GM12878 (cell line): ENCODE results near the gene GRAMD2B. TPM values are rescaled to one million over a fixed set of nuclear protein-coding genes. Genes with fewer than 3 reads are reported as not detected.

ENCODE experiments used
- ATAC-seq: fragments of 200-7000 bp; cut with Tn5 transposase; 3 replicates; pipeline ENCODE4 v1.9.1; 2020; ENCODE audit warnings: mild to moderate bottlenecking, moderate library complexity
- BruUV-seq: library from RNA; stranded (reverse); fragments of 400-500 nt; replicated peaks from 2 replicates; lab custom pipeline; 2021; lab: Mats Ljungman, UMichigan
- CTCF ChIA-PET: fragments of 300-600 bp; sonication (Branson Sonifier 250); formaldehyde crosslinking; extraction: SDS; loops from one replicate; lab custom pipeline; 2021; ENCODE audit warnings: inconsistent platforms; lab: Yijun Ruan, JAX
- POLR2A ChIA-PET: fragments of 350-600 bp; formaldehyde crosslinking; extraction: SDS; loops from one replicate; lab custom pipeline; 2021; ENCODE audit warnings: inconsistent platforms; lab: Charles Lee
- RAD21 ChIA-PET: fragments of 300-600 bp; sonication (Branson Sonifier 250); formaldehyde crosslinking; loops from one replicate; lab custom pipeline; 2023; ENCODE audit warnings: antibody characterized with exemption; ENCODE audit not compliant: unreplicated experiment; lab: Charles Lee
- SMC1A ChIA-PET: fragments of 300-600 bp; sonication (Branson Sonifier 250); formaldehyde crosslinking; loops from one replicate; lab custom pipeline; 2023; ENCODE audit not compliant: unreplicated experiment, uncharacterized antibody; lab: Charles Lee
- DNase-seq: peaks from one replicate; pipeline ENCODE4 v3.0.0-alpha.2; 2011; ENCODE audit warnings: low read depth, low spot score
- FAIRE-seq: peaks from 3 replicates; lab custom pipeline; 2011; peaks lifted over from hg19 to GRCh38; lab: Jason Lieb, UNC
- H2AFZ ChIP-seq: 2 replicates; pipeline ENCODE4 v1.6.0; 2011; ENCODE audit warnings: low read depth, low read length, control low read depth; ENCODE audit not compliant: control insufficient read depth
- H3K27ac ChIP-seq: 2 replicates; pipeline ENCODE4 v1.5.1; 2011; ENCODE audit warnings: control low read depth; ENCODE audit not compliant: control insufficient read depth, insufficient read depth
- H3K27me3 ChIP-seq, 2 experiments: replicated peaks in 1 of 2; 2 replicates each; pipeline versions ENCODE4 v1.6.0 to v1.6.1; 2011; ENCODE audit warnings: low read length in 1 of 2; ENCODE audit not compliant: control insufficient read depth in 2 of 2, insufficient read depth in 2 of 2
- H3K36me3 ChIP-seq, 2 experiments: 2 replicates each; pipeline ENCODE4 v1.5.1; 2011; ENCODE audit warnings: low read length in 1 of 2; ENCODE audit not compliant: control insufficient read depth in 2 of 2, insufficient read depth in 2 of 2
- H3K4me1 ChIP-seq: 2 replicates; pipeline ENCODE4 v1.6.1; 2011; ENCODE audit warnings: mild to moderate bottlenecking, low read length, moderate library complexity, mixed read lengths; ENCODE audit not compliant: control insufficient read depth, insufficient read depth
- H3K4me2 ChIP-seq: 2 replicates; pipeline ENCODE4 v1.6.0; 2011; ENCODE audit warnings: control low read depth; ENCODE audit not compliant: control insufficient read depth, insufficient read depth
- H3K4me3 ChIP-seq: fragments of 200-600 bp; sonication (generic); 2 replicates; pipeline ENCODE4 v1.5.1; 2016
- H3K79me2 ChIP-seq: 2 replicates; pipeline ENCODE4 v1.6.0; 2011; ENCODE audit warnings: low read length; ENCODE audit not compliant: control insufficient read depth, insufficient read depth
- H3K9ac ChIP-seq: 2 replicates; pipeline ENCODE4 v1.8.0; 2011; ENCODE audit warnings: low read length, control low read depth, mixed read lengths; ENCODE audit not compliant: control insufficient read depth, insufficient read depth
- H3K9me3 ChIP-seq: replicated peaks from 3 replicates; pipeline ENCODE4 v1.5.1; 2011; ENCODE audit warnings: mild to moderate bottlenecking, low read length; ENCODE audit not compliant: control insufficient read depth, insufficient read depth
- H4K20me1 ChIP-seq: 2 replicates; pipeline ENCODE4 v1.6.0; 2011; ENCODE audit not compliant: control insufficient read depth, insufficient read depth
- BCL11A ChIP-seq: IDR thresholded peaks from 2 replicates; pipeline ENCODE4 v1.6.1; 2011; ENCODE audit warnings: low read depth, low read length
- SREBF2 ChIP-seq: IDR thresholded peaks from 2 replicates; pipeline ENCODE4 v1.6.1; 2012; ENCODE audit warnings: mild to moderate bottlenecking, low read length
- ZNF274 ChIP-seq: IDR thresholded peaks from one replicate; pipeline ENCODE4 v1.8.0; 2011; ENCODE audit not compliant: insufficient read length, insufficient read depth
- WGBS: methylation state at CpG from one replicate; pipeline ENCODE4 v1.1.6; 2016; ENCODE audit warnings: low lambda C conversion rate; ENCODE audit not compliant: insufficient replicate concordance, insufficient coverage; ENCODE audit errors: missing lambda C conversion rate; 5-methylcytosine and 5-hydroxymethylcytosine counted together
- in situ Hi-C: fragments of 300-500 bp; cut with MboI; formaldehyde crosslinking; loops from 9 replicates; pipeline ENCODE4 v1.14.3; 2018; ENCODE audit warnings: mixed read lengths
- intact Hi-C: fragments of 100-400 bp; cut with micrococcal nuclease; formaldehyde crosslinking; loops from one replicate; pipeline ENCODE4 v1.14.2; 2022; ENCODE audit not compliant: unreplicated experiment
- polyA plus RNA-seq, 11 experiments: library from polyadenylated mRNA; depleted of rRNA in 4 of 11; unstranded in 6 of 11; stranded (reverse) in 5 of 11; fragments of >200 nt; fragmentation: Nextera tagmentation in 4 of 11; fragmentation: Illumina TruSeq in 1 of 11; extraction: Ambion mirVana in 4 of 11; extraction: Trizol in 1 of 11; gene quantifications; 1 replicate in 1 of 11; 2 replicates in 10 of 11; pipeline versions ENCODE4 v1.2.1 to v1.2.3, GENCODE V29; 2011 to 2016; ENCODE audit warnings: inconsistent platforms in 2 of 11, missing spikeins in 2 of 11, low read depth in 1 of 11
- total RNA-seq, 4 experiments: library from RNA; depleted of rRNA in 3 of 4; stranded (reverse); fragments of >200 nt in 3 of 4; fragmentation: Illumina TruSeq in 1 of 4; extraction: Trizol in 1 of 4; gene quantifications; 2 replicates each; pipeline versions ENCODE4 v1.2.1 to v1.2.3, GENCODE V29; 2013 to 2021
- TF ChIP-seq, protein P1 (sequence below): fragments of 150-350 bp; IDR thresholded peaks from 2 replicates; pipeline ENCODE4 v1.6.1; 2016; ENCODE audit warnings: low read depth, low read length
- TF ChIP-seq, protein P2 (sequence below): fragments of 450-650 bp; formaldehyde crosslinking; IDR thresholded peaks from 2 replicates; pipeline ENCODE4 v1.4.0; 2022; ENCODE audit warnings: mild to moderate bottlenecking, moderate library complexity

Gene GRAMD2B
- total and polyA plus RNA-seq, 10 of the 15 experiments (the other 5 are each of a cell fraction or from before 2014, with no cell fraction given), result 1.9 to 21.5 (median 8.4) TPM

- H3K4me1 ChIP-seq, result no peaks in the 10 kb centered on the region
- 53% methylated on average over 3 of the region's 3 CpGs for WGBS
- TF ChIP-seq ZNF274 (no peak), SREBF2 (no peak), BCL11A (no peak)
- TF ChIP-seq, protein P1, sequence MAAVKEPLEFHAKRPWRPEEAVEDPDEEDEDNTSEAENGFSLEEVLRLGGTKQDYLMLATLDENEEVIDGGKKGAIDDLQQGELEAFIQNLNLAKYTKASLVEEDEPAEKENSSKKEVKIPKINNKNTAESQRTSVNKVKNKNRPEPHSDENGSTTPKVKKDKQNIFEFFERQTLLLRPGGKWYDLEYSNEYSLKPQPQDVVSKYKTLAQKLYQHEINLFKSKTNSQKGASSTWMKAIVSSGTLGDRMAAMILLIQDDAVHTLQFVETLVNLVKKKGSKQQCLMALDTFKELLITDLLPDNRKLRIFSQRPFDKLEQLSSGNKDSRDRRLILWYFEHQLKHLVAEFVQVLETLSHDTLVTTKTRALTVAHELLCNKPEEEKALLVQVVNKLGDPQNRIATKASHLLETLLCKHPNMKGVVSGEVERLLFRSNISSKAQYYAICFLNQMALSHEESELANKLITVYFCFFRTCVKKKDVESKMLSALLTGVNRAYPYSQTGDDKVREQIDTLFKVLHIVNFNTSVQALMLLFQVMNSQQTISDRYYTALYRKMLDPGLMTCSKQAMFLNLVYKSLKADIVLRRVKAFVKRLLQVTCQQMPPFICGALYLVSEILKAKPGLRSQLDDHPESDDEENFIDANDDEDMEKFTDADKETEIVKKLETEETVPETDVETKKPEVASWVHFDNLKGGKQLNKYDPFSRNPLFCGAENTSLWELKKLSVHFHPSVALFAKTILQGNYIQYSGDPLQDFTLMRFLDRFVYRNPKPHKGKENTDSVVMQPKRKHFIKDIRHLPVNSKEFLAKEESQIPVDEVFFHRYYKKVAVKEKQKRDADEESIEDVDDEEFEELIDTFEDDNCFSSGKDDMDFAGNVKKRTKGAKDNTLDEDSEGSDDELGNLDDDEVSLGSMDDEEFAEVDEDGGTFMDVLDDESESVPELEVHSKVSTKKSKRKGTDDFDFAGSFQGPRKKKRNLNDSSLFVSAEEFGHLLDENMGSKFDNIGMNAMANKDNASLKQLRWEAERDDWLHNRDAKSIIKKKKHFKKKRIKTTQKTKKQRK, result no peak
- TF ChIP-seq, protein P2, sequence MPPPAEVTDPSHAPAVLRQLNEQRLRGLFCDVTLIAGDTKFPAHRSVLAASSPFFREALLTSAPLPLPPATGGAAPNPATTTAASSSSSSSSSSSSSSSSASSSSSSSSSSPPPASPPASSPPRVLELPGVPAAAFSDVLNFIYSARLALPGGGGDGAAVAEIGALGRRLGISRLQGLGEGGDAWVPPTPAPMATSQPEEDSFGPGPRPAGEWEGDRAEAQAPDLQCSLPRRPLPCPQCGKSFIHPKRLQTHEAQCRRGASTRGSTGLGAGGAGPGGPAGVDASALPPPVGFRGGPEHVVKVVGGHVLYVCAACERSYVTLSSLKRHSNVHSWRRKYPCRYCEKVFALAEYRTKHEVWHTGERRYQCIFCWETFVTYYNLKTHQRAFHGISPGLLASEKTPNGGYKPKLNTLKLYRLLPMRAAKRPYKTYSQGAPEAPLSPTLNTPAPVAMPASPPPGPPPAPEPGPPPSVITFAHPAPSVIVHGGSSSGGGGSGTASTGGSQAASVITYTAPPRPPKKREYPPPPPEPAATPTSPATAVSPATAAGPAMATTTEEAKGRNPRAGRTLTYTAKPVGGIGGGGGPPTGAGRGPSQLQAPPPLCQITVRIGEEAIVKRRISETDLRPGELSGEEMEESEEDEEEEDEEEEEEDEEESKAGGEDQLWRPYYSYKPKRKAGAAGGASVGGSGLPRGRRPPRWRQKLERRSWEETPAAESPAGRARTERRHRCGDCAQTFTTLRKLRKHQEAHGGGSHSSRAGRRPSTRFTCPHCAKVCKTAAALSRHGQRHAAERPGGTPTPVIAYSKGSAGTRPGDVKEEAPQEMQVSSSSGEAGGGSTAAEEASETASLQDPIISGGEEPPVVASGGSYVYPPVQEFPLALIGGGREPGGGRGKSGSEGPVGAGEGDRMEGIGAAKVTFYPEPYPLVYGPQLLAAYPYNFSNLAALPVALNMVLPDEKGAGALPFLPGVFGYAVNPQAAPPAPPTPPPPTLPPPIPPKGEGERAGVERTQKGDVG (CRISPR knock-in tag), result no peak
- no peaks in the 10 kb centered on the region for H3K79me2 ChIP-seq
- no peak for ATAC-seq
- H3K27me3 ChIP-seq, result no peaks in the 10 kb centered on the region
- H3K27ac ChIP-seq, result no peak overlapping the region
- H3K9me3 ChIP-seq, result no peaks in the 10 kb centered on the region
- no peak for FAIRE-seq
- no peak overlapping the region for H3K4me2 ChIP-seq
- in situ Hi-C loops, result no loop called here
- SMC1A ChIA-PET, result interaction anchor here (1.0 to 3.0 kb wide), 5 partner anchors 10 to 114 kb away, joined by 3 to 11 read pairs (median 4); partner anchors contain the start of gene GRAMD2B
- no peak overlapping the region for H3K9ac ChIP-seq
- intact Hi-C loops, result no loop called here
- no peak overlapping the region for H2AFZ ChIP-seq
- no peak for DNase-seq
- H3K4me3 ChIP-seq, result no peak overlapping the region
- CTCF ChIA-PET, result no interaction called here
- peaks cover 0 to 7% of the 10 kb centered on the region in 2 experiments; a peak in 1 of 4 replicates for H3K36me3 ChIP-seq
- POLR2A ChIA-PET, result no interaction called here
- RAD21 ChIA-PET, result interaction anchor here (1.3 kb wide), 1 partner anchor 11 kb away, joined by 3 read pairs; no protein-coding TSS in a partner anchor
- H4K20me1 ChIP-seq, result no peaks in the 10 kb centered on the region
- no TSS peak for BruUV-seq
Measured at GRCh38 chr5:126471875-126472537, 48.8 kb downstream of the GRAMD2B start.
